MG63 (cell line): ENCODE measurements around the gene POTEE. TPM values are rescaled to one million over a fixed set of nuclear protein-coding genes. Genes with fewer than 3 reads are reported as not detected.

Source experiments
- total RNA-seq: library from RNA; depleted of rRNA; stranded (reverse); fragments of >200 nt; shearing (Covaris generic); gene quantifications from 2 replicates; pipeline ENCODE4 v1.2.3, GENCODE V29; 2014; ENCODE audit warnings: low replicate concordance; rRNA removed

The POTEE gene
- total RNA-seq, 1 experiment from 2014 or later: 0.33 TPM

Other genes with a start within 250 kb of the POTEE start
- 115 and 171 TPM in 2 replicates for gene FAM168B, start 116.1 kb upstream of the POTEE start, total RNA-seq
- gene PLEKHB2, start 104.2 kb upstream of the POTEE start, total RNA-seq: 91.0 and 97.0 TPM in 2 replicates
- gene RAB6D, start 154.6 kb downstream of the POTEE start, total RNA-seq: not detected in 2 replicates